NCI-H2107 treated with DMSO at 0.1 percent for 48 hours (cell line): ENCODE results near the gene PIF1.
A peak's percentile ranks its signal among the peaks of the same experiment; 100 is the strongest.
"Not testable (repeated sequence)": the region's sequence is repeated elsewhere in the genome, so short reads cannot be mapped to it uniquely, and the experiment has no call there.

ENCODE experiments used
- DNase-seq: peaks from one replicate; lab custom pipeline; 2025; ENCODE audit not compliant: unreplicated experiment; lab: John Stamatoyannopoulos, UW

PIF1 gene

GRCh38 chr15:64847876-64848716 is 22.6 kb upstream of the PIF1 start:
- DNase-seq = no peak

GRCh38 chr15:64847448-64847847 is 22.0 kb upstream of the PIF1 start:
- DNase-seq = no peak

DNA sequence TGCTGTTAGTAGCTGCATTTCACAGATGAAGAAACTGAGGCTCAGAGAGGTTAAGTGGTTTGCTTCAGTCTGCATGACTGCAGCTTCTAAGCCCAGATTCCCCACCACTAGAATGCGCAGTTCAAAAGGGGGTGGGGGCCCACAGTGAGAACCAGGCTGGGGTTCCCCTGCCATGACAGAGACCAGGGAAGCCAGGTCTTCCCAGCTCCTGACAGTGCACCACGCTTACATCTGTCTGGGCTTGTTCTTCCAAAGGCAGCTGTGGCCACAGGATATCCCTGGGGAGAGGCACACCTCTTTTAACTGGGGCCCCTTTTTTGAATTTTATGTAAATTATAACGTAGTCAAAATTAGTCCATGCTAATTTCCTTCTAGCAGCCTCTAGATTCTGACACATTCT is 21.6 kb upstream of the PIF1 start:
- DNase-seq = no peak

GRCh38 chr15:64845831-64846595 is 20.6 kb upstream of the PIF1 start:
- DNase-seq = no peak

- no peak for DNase-seq
These were observed 19.8 kb upstream of the PIF1 start for GRCh38 chr15:64845183-64845611.

GRCh38 chr15:64844576-64845145 is 19.2 kb upstream of the PIF1 start:
- no peak for DNase-seq

DNA sequence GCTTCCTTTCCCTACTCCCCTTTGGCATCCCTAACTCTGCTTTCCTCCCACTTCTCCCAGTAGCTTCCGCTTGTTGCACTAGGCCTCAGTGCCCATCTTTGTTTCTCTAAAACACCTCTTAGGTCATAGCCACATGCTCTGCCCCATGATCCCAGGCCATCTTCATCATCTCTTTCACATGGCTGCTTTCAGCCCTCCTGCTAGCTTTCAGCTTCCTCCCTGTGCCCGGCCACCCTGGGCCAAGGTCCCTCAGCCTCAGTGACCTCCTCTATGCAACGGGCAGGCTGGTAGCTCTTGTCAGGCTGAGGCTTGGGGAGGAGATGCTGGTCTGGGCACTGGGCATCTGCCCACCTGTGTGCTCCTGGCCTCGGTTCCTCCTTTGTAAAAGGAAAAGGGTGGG is 18.5 kb upstream of the PIF1 start:
- no peak for DNase-seq

DNA sequence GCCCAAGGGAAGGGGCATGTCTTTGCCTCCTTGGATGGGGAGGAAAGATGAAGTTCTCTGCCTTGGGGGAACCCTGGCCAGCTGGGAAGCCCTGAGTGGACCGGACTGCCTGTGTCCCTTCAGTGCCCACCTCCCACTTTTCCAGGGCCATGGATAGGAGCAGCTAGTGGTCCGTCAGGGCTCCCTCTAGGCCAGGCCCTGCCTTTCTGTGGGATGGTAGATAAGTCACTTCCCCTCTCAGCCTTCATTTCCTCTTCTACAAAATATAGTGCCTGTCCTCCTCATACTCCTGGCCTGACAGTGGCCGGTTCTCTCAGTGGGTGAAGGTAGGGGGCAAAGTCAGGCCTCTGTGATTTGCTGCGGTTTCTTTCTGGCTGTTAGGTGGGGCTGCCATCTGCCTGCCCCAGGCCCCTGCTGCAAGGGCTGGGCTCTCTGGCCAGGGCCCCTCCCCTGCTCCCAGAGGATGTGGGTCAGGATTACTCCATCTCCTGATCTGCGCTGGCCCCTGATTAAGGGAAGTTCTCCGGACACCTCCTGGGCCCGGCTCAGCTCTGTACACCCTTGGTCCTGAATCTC is 17.6 kb upstream of the PIF1 start:
- no peak for DNase-seq

DNA sequence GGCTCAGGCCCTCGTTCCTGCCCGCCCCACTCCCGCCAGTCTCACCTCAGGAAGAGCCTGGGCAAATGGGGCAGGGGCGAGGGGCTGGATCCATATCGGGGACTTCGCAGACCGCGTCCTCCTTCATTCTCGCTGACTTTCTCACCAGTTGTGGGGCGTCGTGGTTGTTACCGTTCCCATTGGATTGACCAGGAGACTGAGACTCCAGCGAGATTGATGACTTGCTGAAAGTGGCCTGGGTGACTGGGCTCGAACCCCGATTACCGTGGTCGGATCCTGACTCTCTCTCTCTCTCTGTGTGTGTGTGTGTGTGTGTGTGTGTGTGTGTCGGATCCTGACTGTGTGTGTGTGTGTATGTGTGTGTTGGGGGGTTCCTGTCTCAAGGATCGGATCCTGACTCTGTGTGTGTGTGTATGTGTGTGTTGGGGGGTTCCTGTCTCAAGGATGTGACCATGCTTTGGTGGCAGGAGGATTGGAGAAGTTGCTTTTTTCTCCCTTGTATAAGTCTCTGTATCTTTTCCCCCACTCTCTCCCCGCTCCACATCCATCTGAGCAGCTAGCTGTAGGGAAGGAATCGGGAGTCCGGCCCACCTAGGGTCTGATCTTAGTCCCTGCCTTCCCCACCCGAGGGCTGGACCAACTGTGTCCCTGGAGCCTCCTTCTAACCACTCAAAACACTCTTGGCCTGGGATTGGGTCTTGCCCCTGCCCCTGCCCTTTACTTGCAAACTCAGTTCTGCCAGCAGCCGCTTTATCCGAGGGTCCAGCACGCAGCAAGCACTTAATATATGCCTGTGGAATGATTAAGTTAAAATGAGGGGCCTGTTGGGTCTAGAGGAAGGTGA is 16.9 kb upstream of the PIF1 start:
- no peak for DNase-seq

DNA sequence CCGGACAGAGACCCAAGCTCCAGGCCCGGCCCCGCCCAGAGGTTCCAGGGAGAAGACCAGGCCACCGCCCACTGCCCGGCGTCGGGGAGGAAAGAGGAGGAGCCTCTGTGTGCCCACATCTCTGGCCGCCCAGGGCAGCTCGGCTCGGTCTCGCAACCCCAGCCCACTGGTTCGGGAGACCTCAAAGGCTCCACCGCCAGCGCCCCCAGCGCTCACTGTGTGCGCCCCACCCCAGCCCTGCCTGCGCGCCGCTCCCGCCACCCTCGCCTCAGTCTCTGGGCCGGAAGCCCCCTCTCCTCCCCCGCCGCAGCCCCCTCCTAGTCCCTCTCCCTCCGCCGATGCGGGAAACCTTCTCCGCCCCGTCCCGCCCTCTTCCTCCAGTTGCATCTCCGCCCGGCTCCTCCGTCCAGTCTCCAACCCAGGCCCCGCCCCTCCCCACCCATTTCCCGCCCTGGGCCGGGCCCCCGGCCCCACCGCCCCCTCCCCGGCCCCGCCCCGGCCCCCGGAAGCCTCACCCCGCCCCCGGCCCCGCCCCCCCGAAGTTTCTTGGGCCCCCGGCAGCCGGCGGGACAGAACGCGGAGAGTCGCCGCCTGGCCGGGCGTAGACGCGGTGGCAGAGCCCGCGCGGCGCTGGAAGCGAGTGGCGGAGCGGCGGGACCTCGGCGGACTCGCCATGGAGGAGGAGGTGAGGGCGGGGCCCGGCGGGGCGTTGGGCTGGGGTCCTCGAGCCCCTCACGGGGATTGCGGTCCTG is 16.1 kb upstream of the PIF1 start, which contains the start of gene PLEKHO2:
Gene PLEKHO2 (plus strand): TSS at position 572 of the 752 bp plus-strand sequence. CDS start 102 bp downstream, at position 674.
- peak; percentile 17 for DNase-seq

DNA sequence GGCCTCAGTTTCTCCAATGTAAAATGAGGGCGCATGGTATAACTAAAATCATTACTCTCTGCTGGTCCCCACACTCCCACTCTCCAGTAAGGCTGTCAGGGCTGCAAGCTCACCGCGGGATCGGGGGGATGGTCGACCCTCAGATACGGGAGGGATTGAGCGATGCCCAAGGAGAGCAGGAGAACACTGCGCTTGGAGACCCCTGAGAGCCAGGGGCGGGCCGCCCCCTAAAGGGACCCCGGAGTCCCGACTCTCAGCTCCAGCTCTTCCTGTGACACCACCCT is 15.6 kb upstream of the PIF1 start:
- DNase-seq = no peak

DNA sequence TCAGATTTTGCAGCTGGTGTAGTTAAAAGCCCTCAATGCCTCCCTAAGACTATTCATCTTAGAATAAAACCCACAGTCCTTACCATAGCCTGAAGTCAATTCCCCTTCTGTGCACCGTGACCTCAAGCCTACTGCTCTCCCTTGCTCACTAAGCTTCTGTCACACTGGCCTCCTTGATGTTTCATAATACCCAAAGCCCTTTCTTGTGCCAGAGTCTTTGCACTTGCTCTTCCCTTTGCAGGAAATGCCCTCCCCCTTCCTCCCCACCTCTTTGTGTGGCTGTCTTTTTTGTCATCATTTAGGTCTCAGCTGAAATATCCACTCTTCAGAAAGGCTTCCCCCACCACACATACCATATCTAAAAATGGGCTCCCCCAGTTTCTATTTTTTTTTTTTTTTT is 12.1 kb upstream of the PIF1 start:
- no peak for DNase-seq

DNA sequence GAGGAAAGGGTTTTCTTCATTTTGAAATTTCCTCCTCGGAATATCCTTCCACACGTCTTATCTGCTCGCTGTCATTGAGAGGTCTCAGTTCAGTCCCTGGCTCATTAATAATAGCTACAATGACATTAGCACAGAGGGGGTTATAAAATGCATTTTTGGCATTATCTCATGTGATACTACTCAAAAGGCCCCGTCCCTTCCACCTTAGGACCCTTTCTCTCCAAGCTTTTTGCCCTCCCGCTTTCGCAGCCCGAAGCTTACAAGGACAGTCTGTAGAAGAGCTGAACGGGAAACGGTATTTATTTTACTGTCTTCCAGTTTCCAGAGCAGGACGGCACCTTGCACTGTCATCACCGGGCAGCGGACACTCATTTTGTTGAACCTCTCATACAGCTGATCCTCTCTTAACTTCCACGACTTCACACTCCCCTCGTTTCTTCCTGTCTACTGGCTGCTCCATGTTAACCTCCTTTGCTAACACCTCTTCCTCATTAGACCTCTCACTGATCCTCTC is 10.6 kb upstream of the PIF1 start:
- DNase-seq = no peak

DNA sequence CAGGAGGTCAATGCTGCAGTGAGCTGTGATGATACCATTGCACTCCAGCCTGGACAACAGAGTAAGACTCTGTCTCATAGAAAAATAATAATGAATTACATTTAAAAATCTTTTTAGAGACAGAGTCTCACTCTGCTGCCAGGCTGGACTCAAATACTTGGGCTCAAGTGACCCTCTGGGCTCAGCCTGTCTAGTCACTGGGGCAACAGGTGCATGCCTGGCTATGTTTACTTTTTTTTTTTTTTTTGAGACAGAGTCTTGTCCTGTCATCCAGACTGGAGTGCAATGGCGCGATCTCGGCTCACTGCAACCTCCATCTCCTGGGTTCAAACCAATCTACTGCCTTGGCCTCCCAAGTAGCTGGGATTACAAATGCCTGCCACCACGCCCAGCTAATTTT is 8.2 kb upstream of the PIF1 start:
- DNase-seq = no peak

- DNase-seq = no peak
These were observed 3.5 kb upstream of the PIF1 start for GRCh38 chr15:64828985-64829384.

GRCh38 chr15:64824929-64825430 is 467 bp downstream of the PIF1 start:
- no peak for DNase-seq

GRCh38 chr15:64816452-64816851 is 9.0 kb downstream of the PIF1 start:
- no peak for DNase-seq

DNA sequence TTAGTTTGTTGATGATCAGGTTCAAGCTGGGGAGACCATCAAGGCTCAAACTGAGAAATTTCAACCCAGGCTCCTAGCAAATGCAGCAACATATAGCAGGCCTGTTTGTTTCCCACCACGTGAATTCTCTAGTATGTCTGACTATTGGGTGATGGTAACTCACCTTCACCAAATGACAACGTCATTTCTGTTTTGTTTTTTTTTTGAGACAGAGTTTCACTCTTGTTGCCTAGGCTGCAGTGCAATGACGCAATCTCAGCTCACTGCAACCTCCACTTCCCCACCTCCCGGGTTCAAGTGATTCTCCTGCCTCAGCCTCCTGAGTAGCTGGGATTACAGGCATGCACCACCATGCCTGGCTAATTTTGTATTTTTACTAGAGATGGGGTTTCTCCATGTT is 10.5 kb downstream of the PIF1 start:
- not testable (repeated sequence) for DNase-seq

DNA sequence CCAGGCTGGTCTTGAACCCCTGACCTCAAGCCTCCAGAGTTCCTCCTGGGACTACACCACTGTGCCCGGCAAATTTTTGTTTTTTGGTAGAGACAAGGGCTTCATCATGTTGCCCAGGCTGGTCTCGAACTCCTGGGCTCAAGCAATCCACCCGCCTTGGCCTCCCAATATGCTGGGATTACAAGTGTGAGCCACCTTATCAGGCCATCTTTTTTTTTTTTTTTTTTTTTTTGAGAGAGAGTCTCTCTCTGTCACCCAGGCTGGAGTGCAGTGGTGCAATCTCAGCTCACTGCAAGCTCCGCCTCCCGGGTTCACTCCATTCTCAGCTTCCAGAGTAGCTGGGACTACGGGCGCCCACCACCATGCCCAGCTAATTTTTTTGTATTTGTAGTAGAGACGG is 11.2 kb downstream of the PIF1 start:
- DNase-seq = not testable (repeated sequence)

DNA sequence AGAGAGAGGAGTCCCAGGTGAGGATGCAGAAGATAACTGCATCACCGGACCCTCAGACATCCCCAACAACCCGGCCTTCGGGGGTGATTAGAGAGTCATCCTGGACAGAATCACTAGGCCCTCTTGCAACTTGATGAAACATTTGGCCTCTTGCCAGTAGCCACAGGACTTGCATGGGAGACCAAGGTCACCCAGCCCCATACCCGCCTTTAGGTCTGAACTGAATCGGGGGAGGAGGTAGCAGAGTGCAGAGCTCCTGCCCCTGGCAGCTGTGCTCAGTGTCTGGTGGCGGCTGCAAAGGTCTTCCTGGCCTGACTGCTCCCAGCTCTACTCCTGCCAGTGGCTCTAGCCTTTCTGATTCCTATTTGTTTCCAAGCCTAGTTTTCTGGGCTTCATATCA is 12.4 kb downstream of the PIF1 start:
- DNase-seq = no peak
